ENCODE results near the gene SMPD3. TPM values are rescaled to one million over a fixed set of nuclear protein-coding genes. Genes with fewer than 3 reads are reported as not detected.

SMPD3 gene
- total and polyA plus RNA-seq, 2 experiments from 2014 or later, result 5.7 to 6.3 TPM

- no peak overlapping the region for H3K27ac ChIP-seq
- H3K27me3 ChIP-seq, result no peaks in the 10 kb centered on the region
- no peaks in the 10 kb centered on the region for H3K79me2 ChIP-seq
- H3K4me3 ChIP-seq, result no peak overlapping the region
- peaks cover 9% of the 10 kb centered on the region for H3K4me1 ChIP-seq (ENCODE audit: insufficient read depth)
- WGBS (ENCODE audit: low lambda C conversion rate, missing lambda C conversion rate), result 66% methylated on average over 7 of the region's 7 CpGs
- H3K36me3 ChIP-seq (replicated peaks; ENCODE audit: insufficient read depth, low read depth), result no peaks in the 10 kb centered on the region
- no peak overlapping the region for H2AFZ ChIP-seq
- no peaks in the 10 kb centered on the region for H3K9me3 ChIP-seq (ENCODE audit: low read depth)
- TF ChIP-seq EZH2 (IDR thresholded peaks at IDR 0.05; ENCODE audit: borderline replicate concordance), result no peak
- TF ChIP-seq EZH2phosphoT487 (IDR thresholded peaks at IDR 0.05; ENCODE audit: low read depth, severe bottlenecking, unreplicated experiment), result no peak
- no peak for TF ChIP-seq CTCF (IDR thresholded peaks at IDR 0.05; ENCODE audit: poor library complexity)
- peak overlapping the region; percentile 64 for H3K4me2 ChIP-seq
- no peaks in the 10 kb centered on the region for H4K20me1 ChIP-seq (ENCODE audit: insufficient read depth, poor library complexity, severe bottlenecking)
- DNase-seq (ENCODE audit: low spot score), result no peak
- H3K9me2 ChIP-seq (replicated peaks; ENCODE audit: insufficient read depth), result no peaks in the 10 kb centered on the region
Observed at GRCh38 chr16:68384288-68385161, 63.8 kb downstream of the SMPD3 start.

GRCh38 chr16:68383858-68384257 is 64.5 kb downstream of the SMPD3 start:
- 92% methylated on average over 4 of the region's 4 CpGs for WGBS (ENCODE audit: low lambda C conversion rate, missing lambda C conversion rate)
- H4K20me1 ChIP-seq (ENCODE audit: insufficient read depth, poor library complexity, severe bottlenecking), result no peaks in the 10 kb centered on the region
- H3K27me3 ChIP-seq, result no peaks in the 10 kb centered on the region
- H3K9me2 ChIP-seq (replicated peaks; ENCODE audit: insufficient read depth), result no peaks in the 10 kb centered on the region
- no peak for DNase-seq (ENCODE audit: low spot score)
- H3K9me3 ChIP-seq (ENCODE audit: low read depth), result no peaks in the 10 kb centered on the region
- H3K4me2 ChIP-seq, result peak overlapping the region; percentile 23
- H3K27ac ChIP-seq, result no peak overlapping the region
- H3K36me3 ChIP-seq (replicated peaks; ENCODE audit: insufficient read depth, low read depth), result no peaks in the 10 kb centered on the region
- H3K79me2 ChIP-seq, result no peaks in the 10 kb centered on the region
- TF ChIP-seq CTCF (IDR thresholded peaks at IDR 0.05; ENCODE audit: poor library complexity) (no peak), EZH2 (IDR thresholded peaks at IDR 0.05; ENCODE audit: borderline replicate concordance) (no peak), EZH2phosphoT487 (IDR thresholded peaks at IDR 0.05; ENCODE audit: low read depth, severe bottlenecking, unreplicated experiment) (no peak)
- H2AFZ ChIP-seq, result no peak overlapping the region
- H3K4me1 ChIP-seq (ENCODE audit: insufficient read depth), result peaks cover 9% of the 10 kb centered on the region
- no peak overlapping the region for H3K4me3 ChIP-seq

- Histone ChIP-seq H3K27me3 (no peaks in the 10 kb centered on the region), H3K36me3 (replicated peaks; ENCODE audit: insufficient read depth, low read depth) (no peaks in the 10 kb centered on the region), H3K9me3 (ENCODE audit: low read depth) (no peaks in the 10 kb centered on the region), H2AFZ (no peak overlapping the region), H3K79me2 (no peaks in the 10 kb centered on the region), H4K20me1 (ENCODE audit: insufficient read depth, poor library complexity, severe bottlenecking) (no peaks in the 10 kb centered on the region), H3K4me2 (no peak overlapping the region), H3K4me3 (no peak overlapping the region), H3K27ac (no peak overlapping the region), H3K4me1 (ENCODE audit: insufficient read depth) (peaks cover 9% of the 10 kb centered on the region), H3K9me2 (replicated peaks; ENCODE audit: insufficient read depth) (no peaks in the 10 kb centered on the region)
- no peak for TF ChIP-seq CTCF (IDR thresholded peaks at IDR 0.05; ENCODE audit: poor library complexity)
- TF ChIP-seq EZH2 (IDR thresholded peaks at IDR 0.05; ENCODE audit: borderline replicate concordance), result no peak
- TF ChIP-seq EZH2phosphoT487 (IDR thresholded peaks at IDR 0.05; ENCODE audit: low read depth, severe bottlenecking, unreplicated experiment), result no peak
- no peak for DNase-seq (ENCODE audit: low spot score)
- WGBS (ENCODE audit: low lambda C conversion rate, missing lambda C conversion rate), result 66% methylated on average over 5 of the region's 5 CpGs
Observed at GRCh38 chr16:68382296-68382718, 66.0 kb downstream of the SMPD3 start.
